Measurements from ENCODE around the gene CHAF1B.
"Not testable (repeated sequence)": the region's sequence is repeated elsewhere in the genome, so short reads cannot be mapped to it uniquely, and the experiment has no call there.

CHAF1B gene

DNA sequence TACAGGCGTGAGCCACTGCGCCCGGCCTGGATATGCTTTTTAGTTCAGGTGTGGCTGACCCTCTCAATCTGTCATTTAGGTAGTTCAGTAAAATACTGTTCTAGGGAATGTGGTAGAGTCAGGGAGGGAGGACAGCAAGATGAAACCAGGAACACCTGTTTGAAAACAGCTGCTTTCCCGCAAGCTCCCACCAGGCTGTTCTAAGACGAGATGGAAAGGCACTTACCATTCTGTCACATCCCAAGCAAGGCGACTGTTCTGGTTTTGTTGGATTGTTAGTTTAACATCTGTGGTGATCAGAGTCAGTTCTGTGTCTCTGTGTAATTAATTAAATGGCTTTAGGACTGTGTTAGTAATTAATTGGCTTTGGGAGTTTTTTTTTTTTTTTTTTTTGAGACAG, 2.9 kb downstream of the CHAF1B start:
- no peak for DNase-seq (ENCODE audit: low read depth in 2 of 2, low spot score in 1 of 2)

DNA sequence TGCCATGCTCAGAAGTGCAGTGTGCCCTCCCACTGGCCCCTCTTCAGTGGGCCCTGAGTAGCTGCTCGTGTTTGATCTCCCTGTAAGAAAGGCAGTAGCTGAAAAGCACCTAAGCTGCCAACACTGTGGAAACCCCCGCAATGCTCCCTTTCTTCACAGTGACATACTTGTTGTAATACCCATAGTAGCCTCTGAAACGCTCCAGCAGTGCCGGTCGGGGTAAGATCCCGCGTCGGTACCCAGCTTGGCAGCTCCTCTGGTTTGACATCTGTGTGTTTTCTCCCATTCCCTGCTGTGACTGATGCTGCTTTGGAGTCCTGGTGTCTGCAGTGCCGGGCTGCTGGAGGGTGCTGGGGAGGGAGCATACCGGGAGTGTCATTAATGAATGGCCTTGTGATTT, 3.6 kb downstream of the CHAF1B start:
- no peak for DNase-seq (ENCODE audit: low read depth in 2 of 2, low spot score in 1 of 2)

DNA sequence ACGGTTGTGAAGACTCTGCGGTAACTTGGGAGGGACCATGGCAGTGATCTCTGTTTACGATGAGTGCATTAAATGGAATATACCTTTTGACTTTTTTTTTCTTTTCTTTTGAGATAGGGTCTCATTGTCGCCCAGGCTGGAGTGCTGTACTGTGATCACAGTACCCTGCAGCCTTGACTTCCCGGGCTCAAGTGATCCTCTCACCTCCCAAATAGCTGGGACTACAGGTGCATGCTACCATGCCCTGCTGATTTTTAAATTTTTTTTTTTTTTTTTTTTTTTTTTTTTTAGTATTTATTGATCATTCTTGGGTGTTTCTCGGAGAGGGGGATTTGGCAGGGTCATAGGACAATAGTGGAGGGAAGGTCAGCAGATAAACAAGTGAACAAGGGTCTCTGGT, 6.5 kb downstream of the CHAF1B start:
- DNase-seq (ENCODE audit: low read depth in 2 of 2, low spot score in 1 of 2) = not testable (repeated sequence)

DNA sequence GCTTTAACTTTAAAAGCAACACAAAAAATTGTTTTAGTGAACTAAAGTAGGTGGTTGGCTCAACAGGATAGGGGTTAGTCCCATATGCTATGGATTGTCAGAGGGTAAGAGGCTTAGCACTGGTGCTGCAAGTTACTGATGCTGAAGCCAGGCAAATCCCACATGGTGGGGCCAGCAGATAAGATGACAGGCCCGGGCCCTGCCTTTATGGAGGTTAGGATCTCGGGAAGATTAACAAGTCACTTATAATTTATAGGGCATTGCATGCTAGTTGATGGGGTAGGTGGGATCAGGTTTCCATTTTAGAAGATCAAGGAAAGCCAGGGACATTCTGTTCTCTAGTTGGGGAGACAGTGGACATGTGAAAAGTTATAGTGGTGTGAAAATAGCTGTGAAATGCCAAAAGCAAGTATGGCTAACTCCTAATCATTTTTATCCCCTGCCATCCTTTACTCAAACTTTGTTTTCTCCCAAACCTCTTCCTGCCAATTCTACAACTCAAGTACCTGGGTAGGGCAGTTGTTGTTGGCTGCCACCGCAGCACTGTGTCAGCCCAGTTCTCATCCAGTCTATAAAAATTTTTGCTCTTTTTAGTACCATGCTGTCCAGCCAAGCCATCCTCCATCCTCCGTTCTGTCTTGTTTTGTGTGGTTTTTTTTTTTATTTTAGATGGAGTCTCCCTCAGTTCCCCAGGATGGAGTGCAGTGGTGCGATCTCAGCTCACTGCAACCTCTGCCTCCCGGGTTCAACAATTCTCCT, 10.3 kb downstream of the CHAF1B start:
- DNase-seq (ENCODE audit: low read depth in 2 of 2, low spot score in 1 of 2) = no peak

DNA sequence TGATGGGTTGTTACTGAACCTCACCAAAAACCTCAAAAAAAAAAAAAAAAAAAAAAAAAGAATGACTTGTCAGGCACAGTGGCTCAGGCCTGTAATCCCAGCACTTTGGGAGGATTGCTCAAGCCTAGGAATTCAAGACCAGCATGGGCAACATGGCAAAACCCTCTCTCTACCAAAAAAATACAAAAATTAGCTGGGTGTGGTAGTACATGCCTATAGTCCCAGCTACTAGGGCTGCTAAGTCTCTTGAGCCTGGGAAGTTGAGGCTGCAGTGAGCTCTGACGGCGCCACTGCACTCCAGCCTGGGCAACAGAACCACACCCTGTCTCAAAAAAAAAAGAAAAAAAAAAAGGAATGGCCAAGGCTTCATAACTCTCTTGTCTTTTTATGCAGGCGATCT, 11.1 kb downstream of the CHAF1B start:
- no peak for DNase-seq (ENCODE audit: low read depth in 2 of 2, low spot score in 1 of 2)

DNA sequence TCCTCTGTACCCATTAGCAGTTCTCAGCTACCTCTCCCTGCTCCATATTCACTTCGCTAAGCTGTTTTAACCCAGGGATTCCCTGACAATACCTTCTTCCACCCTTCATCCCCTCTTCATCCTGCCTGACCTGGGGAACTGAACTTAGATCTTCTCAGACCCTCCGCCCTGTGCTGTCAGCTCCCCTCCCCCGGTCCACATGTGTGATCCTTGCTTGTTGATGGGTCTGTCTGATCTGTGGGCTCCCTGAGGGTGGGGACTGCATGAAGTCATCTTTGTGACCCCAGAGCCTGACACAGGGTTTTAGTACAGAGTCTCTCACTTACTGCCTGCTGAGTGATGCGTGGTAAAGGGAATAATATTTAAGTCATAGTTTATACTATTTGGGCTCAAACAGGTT, 11.8 kb downstream of the CHAF1B start:
- DNase-seq (ENCODE audit: low read depth in 2 of 2, low spot score in 1 of 2) = no peak

DNA sequence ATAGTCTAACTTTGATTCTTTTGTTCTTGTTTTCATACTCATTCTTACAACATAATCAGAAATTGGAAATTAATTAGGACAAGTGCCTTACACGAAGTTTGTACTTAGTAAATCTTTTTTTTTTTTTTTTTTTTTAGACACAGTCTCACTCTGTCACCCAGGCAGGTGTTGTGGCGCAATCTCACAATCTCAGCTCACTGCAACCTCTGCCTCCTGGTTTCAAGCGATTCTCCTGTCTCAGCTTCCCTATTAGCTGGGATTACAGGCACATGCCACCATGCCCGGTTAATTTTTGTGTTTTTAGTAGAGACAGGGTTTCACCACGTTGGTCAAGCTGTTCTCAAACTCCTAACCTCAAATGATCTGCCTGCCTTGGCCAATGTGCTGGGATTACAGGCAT, 12.4 kb downstream of the CHAF1B start:
- no peak for DNase-seq (ENCODE audit: low read depth in 2 of 2, low spot score in 1 of 2)

DNA sequence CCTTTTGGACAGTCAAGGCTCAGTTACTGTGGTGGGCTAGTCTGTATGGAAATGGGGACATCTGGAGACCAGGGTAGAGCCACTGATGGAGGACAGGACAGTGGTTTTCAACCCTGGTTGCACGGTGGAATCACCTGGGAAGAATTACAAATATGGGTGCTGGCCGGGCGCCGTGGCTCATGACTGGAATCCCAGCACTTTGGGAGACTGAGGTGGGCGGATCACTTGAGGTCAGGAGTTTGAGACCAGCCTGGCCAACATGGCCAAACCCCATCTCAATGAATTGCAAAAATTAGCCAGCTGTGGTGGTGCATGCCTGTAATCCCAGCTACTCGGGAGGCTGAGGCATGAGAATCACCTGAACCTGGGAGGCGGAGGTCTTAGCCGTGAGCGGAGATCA, 14.5 kb downstream of the CHAF1B start:
- DNase-seq (ENCODE audit: low read depth in 2 of 2, low spot score in 1 of 2) = not testable (repeated sequence)

DNA sequence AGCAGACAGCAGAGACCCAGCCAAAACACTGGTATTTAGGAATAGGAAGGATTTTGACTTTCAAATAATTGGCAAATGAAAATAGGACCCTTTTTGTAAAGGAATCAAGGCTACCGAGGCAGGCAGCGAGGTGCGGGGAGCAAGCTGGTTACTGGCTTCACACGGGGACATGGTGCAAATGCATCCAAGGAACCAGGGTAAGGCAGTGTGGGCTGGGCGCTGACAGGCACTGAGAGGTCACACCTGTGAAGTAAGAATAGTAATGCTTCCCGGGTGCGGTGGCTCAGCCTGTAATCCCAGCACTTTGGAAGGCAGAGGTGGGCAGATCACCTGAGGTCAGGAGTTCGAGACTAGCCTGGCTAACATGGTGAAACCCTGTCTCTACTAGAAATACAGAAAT, 15.5 kb downstream of the CHAF1B start:
- DNase-seq (ENCODE audit: low read depth in 2 of 2, low spot score in 1 of 2) = no peak

DNA sequence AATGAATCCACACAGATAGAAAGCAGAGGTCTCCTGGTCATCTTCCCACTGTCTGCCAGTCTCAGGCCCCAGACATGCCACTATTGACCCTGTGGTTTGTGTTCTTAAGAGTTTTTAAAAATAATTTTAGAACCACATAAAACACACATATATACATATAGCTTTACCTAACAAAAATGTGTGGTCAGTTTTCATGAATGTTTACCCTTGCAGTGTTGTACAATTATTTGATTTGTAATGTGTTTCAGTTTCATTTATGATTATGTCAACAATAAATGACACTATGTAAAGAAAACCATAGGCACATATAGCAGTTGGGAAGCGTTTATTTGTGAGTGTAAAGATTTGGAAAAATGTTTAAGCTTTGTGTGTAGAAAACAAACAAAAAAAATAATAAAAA, 17.1 kb downstream of the CHAF1B start:
- DNase-seq (ENCODE audit: low read depth in 2 of 2, low spot score in 1 of 2) = no peak

DNA sequence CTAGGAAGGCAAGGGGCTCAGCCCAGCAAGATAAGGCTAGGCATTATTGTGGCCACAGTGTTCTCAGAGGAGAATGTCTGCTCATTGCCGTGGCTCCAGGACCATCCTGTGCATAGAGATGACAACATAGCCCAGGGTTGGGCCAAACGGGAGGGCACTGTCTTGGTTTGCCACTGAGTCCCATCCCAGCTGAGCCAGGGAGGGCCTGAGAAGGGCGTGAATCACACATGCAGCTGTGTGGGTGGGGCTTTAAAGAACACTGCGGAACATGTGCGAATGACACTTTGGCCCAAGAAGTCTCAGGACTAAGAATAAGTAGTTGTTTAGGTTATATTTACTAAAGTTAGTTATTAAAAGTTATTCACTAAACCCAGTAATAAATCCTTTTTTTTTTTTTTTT, 18.5 kb downstream of the CHAF1B start:
- DNase-seq (ENCODE audit: low read depth in 2 of 2, low spot score in 1 of 2) = no peak

DNA sequence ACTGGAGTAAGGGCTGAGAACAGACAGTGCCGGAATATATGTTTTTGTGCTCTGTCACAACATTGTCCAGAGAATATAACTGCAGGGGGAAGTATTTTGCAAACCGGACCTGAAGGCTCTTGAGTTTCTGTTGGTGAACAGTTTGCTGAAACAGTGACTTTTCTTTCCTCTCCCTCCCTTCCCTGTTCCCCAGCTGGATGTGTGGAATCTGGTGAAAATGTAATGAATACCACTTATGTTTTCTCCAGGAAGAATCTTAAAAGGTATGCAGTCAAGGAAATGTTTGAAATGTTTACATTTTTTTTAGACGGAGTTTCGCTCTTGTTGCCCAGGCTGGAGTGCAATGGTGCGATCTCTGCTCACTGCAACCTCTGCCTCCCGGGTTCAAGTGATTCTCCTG, 23.4 kb downstream of the CHAF1B start:
- DNase-seq (ENCODE audit: low read depth in 2 of 2, low spot score in 1 of 2) = no peak

DNA sequence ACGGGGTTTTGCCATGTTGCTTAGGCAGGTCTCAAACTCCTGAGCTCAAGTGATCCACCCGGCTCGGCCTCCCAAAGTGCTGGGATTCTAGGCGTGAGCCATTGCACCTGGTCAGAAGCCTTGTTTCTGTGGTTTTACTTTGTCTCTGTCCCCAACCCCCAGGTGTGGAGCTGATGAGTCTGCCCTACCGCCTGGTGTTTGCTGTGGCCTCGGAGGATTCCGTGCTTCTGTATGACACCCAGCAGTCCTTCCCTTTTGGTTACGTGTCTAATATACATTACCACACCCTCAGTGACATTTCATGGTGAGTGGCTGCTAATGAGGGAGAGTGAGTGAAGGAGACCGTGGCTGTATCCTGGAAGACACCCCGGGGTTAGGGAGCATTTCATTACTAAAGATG, 26.1 kb downstream of the CHAF1B start:
- no peak for DNase-seq (ENCODE audit: low read depth in 2 of 2, low spot score in 1 of 2)

DNA sequence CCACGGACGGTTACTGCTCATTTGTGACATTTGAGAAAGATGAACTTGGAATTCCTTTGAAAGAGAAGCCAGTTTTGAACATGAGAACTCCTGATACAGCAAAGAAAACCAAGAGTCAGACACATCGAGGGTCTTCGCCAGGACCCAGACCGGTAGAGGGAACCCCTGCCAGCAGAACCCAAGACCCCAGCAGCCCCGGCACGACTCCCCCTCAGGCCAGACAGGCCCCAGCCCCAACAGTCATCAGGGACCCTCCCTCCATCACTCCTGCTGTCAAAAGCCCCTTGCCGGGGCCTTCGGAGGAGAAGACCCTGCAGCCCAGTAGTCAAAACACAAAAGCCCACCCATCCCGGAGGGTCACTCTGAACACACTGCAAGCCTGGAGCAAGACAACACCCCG, 27.7 kb downstream of the CHAF1B start:
- no peak for DNase-seq (ENCODE audit: low read depth in 2 of 2, low spot score in 1 of 2)

DNA sequence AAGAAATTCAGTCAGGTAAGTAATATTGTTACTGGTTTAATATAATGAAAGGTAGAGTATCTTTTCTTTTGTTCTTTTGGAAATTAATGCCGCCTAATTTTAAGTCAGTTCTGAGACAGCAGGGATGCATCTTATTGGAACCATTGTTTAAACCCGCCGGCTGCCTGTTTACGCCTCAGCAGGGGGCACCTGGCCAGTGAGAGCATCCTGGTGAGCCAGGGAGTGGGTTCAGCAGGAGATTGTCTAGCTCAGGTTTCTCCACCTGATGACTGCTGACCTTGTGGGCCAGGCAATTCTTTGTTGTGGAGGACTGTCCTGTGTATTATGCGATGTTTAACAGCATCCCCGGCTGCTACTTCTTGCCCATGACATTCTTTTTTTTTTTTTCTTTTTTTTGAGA, 30.2 kb downstream of the CHAF1B start:
- DNase-seq (ENCODE audit: low read depth in 2 of 2, low spot score in 1 of 2) = no peak

DNA sequence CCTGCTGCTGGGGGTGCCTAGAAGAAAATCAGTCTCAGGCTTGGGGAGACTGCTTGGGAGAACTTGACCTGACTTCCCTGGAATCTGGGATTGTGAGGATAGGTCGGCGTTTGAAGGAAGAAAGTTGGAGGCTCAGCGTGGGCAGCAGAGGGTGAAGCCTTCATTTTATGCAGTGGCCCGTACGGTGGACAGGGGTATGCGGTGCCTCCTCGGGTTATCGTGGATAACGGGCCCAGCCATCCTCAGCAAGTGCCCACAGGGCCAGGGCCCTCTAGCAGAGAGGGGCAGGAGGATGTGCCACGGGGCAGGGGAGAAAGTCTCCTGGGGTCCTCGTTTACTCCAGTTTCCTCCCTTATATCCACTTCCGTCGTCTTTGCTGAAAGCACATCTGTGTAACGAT, 34.0 kb downstream of the CHAF1B start:
- DNase-seq (ENCODE audit: low read depth in 2 of 2, low spot score in 1 of 2) = no peak

DNA sequence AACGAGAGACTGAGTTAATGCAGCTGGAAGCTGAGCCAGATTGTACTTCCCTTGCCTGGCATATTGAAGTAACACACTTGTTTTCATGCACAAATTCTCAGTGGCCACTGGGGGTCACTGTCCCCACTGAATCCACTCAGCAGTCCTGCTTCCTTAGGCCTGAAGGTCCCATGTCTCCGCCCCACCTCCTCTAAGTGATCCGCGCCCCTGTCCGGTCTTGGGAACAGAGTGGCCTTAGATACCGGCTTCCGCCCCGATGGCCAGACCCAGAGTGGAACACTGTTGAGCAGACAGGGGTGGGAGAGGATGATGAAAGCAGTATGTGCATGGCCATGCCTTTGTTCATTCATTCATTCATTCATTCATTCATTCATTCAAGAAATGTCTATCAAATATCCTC, 34.8 kb downstream of the CHAF1B start:
- DNase-seq (ENCODE audit: low read depth in 2 of 2, low spot score in 1 of 2) = peak in 1 of 2 donors; percentile 22

DNA sequence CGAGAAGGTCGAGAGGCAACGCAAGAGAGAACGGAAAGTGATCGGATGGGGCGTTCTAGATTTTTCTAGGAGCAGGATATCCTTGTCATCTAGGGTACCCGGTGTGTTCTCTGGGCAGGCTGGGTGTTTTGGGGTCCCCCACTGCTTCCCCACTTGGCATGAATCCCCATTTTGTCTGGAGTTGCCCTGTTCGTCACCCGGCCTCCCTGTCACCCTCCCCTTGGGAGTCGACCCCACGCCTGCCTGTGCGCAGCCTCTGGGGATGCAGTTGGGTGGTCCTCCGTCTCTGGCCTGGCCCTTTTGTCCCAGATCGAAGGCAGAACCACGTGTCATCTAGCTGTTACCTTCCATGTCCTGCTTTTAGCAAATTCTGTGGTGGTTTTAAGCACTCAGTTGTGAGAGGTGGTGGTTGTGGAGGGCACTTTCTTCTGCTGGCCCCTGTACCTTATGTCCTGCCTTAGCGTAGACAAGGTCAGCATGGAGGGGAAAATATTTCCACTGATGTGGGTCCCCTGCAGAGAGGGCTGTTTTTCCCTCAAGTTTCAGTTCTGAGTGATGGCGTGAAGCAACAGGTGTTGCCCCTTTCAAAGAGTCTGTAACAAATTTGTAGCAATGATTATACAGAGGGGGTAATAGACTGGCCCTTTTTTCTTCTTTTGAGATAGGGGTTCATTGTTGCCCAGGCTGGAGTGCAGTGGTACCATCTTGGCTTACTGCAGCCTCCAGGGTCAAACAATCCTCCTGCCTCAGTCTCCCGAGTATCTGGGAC, 35.6 kb downstream of the CHAF1B start:
- no peak for DNase-seq (ENCODE audit: low read depth in 2 of 2, low spot score in 1 of 2)

DNA sequence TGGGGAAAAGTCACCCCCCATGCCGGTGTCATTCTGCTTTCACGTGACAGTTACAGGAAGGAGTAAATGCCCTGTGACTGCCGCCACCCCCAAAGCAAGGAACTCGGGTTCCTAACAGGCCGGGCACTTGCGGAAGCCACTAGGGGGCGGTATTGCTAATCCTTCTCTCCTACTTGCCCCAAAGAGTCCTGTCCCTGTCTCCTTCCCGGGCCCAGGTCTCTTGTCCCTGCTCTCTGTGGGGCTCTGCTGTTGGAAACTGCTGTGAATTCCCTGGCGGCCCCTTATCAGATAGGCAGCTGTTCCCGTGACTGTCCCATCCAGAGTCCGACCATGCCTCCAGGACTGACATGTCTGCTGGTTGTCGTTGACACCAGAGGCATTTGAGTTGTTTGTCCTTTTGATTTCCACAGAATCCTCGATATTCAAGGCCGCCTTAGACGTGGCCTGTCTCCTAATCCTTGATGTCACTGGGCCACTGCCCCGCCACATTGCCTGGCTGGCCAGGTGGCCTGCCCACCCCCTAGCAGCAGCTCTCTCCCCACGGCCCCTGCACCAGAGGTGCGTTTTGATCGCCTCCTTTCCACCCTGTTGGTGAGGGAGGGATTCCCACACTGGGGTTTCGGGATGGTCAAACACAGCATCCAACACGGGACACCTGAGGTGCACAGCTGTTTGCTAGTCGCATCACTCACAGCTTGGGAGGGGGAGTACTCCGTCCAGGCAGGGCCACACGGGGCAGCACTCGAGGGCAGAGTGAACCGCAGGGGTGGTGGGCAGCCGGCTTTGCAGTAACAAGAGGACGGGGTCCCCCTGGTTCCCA, 37.3 kb downstream of the CHAF1B start:
- no peak for DNase-seq (ENCODE audit: low read depth in 2 of 2, low spot score in 1 of 2)

DNA sequence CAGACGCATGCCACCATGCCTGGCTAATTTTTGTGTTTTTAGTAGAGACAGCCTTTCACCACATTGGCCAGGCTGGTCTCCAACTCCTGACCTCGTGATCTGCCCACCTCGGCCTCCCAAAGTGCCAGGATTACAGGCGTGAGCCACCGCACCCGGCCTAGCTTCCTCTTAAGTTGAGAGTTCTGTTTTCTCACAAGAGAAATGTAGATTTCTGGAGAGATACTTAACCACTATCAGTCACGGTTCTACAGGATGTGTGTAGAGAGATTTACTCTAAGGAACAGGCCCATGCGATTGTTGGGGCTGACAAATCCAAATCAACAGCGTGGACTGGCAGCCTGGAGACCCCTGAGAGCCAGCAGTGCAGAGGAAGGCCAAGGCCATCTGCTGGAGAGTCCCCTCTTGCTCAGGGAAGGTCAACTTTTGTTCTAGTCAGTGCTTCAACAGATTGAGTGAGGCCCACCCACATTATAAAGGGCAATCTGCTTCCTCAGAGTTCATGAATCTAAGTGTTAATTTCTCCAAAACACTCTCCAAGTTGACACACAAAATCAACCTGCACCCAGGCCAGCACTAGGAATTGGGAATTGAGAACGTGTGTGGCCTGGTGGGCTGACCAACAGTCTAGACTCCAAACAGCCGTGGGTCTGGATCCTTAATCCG, 38.7 kb downstream of the CHAF1B start:
- DNase-seq (ENCODE audit: low read depth in 2 of 2, low spot score in 1 of 2) = no peak

DNA sequence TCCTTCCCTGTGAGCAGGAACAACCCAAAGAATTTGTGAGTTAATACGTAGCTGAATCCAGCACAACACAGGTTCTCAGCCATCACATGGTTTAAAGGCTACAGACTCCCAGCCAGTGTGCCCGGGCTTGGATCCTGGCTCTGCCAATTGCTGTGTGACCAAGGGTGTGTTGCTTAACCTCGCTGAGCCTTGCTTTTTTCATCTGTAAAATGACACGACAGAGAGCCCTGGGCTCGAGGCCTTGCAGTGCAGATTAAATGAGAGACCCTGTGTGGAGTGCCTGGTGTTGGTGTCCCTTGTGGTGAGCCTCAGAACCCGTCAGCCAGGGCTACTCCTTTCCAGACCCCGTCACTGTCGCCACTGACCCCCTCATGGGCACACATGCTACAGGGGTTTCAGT, 39.4 kb downstream of the CHAF1B start:
- DNase-seq (ENCODE audit: low read depth in 2 of 2, low spot score in 1 of 2) = no peak
